Activated CD4-positive, alpha-beta T cell treated with anti-CD3 and anti-CD28 coated beads, Interleukin-10, Interleukin-2, amounts not matched to agents 100 ng/mL and 50 ng/mL, durations not matched to agents 16 hours and 8 hours (primary cell): ENCODE measurements around the gene SPATA6L.

Experiments
- DNase-seq: peaks from one replicate; pipeline ENCODE4 v3.0.0-alpha.2; 2020

Gene SPATA6L, protein sequence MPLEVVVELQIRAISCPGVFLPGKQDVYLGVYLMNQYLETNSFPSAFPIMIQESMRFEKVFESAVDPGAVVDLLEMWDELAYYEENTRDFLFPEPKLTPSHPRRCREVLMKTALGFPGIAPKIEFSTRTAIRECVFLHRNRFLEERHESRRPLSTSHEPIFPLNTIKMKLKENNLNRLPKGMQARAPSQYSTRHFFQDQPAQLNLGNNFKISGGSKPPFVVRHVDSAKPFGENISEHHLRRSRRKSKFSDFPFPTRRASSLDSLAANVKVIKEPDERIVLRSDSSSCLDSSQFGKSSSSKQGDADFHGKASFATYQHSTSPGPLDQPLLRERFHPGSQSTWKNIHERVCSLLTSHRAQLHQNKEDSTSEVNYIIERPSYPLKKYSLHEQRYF

DNA sequence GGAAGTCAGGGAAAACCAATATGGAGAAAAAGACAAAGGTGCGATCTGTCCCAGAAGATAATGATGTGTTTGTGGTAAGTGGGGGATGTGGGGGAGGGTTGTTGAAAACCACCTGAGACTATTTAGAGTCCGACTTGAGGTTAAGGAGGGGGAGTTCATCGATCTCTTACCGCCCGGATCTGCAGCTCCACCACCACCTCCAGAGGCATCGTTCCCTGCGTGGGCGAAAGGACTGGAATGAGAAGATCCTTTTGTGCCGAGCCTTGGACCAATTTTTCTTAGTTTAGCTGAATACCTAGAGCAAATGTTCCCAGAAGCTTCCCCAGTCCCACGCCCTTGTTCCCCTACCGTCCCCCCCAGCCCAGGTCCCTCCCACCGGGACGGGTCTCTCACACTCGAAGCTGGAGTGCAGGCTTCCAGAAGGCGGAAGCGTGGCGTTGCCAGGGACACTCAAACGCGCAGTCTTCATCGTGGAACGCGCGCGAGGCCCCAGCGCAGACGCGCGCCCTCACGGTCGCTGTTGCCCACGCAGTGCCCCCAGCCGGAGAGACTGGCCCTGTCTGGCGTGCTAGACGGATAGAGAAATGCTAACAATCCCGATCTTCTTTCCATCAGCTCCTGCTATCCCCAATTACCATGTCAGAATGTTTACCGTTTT is at the start of gene SPATA6L:
SPATA6L (minus strand) TSS at position 439 of the 658 bp plus-strand sequence; CDS start at position 209, 230 bp downstream.
- DNase-seq: peak; percentile 38

DNA sequence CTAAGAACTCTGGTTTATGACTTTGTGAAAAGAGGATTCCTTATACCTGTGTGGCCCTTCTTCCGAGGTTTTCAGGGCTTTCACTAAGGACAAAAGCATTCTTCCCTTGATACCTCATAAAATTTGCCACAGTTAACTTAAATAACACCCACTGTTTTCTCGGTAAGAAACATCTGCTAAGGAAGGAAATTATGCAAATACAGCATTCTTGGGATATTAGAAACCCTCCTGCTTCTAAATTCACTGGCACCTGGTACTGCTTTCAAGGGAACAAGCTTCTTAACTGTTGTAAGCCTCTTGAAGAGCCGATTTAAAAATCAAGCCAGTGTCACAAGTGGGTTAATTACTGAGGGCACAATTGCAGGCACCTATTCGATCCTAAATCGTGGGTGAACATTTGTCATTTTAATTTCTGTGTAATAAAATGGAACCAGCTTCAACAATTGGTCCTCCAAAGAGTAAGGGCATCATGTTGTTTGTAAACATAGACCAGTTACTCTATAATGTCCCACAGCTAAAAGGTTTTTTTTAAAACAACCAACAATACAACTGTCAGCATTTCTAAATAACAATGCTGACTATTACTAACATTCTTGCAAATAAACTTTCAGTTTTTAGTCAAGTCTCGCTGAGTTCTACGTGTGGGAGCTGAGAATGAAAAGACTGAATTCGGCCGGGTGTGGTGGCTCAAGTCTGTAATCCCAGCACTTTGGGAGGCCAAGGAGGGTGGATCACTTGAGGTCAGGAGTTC is 48.2 kb upstream of the SPATA6L start:
- DNase-seq: no peak

DNA sequence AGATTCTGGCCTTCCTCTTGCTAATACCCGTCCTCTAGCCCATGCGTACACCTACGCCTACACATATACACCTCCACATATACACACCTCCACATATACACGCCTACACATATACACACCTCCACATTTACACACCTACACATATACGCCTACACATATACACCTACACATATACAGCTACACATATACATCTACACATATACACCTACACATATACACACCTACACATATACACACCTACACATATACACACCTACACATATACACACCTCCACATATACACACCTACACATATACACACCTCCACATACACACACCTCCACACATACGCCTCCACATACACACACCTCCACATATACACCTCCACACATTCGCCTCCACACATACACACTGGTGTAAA is 47.6 kb upstream of the SPATA6L start:
- no peak for DNase-seq

DNA sequence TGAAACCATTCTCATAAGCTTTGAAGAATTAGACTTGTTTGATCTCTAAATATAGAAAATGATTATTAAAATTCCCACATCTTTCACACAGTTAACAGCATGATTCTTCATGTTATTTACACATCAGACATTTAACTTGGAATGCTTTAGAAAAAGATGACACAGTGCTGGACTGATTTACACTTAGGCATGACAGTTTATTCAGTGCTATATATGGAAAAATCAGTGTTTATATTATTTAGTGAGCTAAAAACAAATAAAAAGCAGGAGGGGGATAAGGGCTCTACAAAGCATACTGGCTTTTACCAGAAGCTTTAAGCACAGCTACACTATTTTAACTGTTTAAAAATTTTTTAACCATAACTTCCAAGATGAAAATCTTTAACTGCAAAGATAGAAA is 43.1 kb upstream of the SPATA6L start:
- no peak for DNase-seq

DNA sequence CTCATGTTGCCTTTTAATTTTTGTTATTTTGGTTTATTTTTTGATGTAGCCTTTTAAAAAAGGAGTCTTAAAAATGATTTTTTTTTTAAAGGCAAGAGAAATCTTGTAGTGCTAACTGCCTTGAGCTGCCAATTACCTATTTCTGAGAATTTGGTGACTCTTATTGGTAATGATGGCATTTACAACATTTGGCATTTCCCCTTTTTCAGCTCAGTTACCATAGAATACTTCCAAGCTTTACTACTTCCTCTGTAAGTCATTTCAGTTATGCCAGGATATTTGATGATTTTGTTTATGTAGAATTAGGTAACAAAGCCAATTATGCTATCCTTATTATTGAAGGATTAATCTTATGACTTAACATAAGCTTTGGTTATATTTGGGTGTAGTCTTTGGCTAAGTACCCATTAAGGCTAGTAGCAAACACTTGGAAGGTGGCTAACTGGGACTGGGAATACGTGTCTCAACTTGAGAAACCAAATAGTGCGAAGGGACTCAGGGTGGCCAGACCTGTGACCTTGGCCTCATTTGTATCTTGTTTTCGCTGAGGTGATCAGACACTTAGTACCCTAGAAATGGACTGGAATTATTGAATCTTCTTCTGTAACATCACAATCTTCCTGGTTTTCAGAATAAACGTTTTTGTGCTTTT is 40.8 kb upstream of the SPATA6L start:
- no peak for DNase-seq

DNA sequence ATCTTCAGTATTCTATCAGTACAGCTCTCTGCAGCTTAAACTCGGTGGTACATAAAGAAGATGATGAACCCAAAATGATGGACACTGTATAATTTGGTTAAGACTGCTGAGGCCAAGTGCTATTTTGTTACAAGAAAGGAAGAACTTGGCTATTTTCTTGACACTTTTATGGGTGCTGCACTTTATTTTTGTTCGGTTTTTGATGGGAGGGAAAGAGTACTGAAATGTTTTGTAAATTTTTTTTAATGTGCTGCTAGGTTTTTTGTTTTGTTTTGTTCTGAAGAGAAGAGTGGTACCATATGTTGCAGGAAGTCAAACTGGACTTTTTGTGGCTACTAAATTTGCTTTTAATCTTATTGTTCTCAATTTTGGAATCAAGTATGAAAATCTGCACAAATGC is 39.7 kb upstream of the SPATA6L start:
- no peak for DNase-seq

DNA sequence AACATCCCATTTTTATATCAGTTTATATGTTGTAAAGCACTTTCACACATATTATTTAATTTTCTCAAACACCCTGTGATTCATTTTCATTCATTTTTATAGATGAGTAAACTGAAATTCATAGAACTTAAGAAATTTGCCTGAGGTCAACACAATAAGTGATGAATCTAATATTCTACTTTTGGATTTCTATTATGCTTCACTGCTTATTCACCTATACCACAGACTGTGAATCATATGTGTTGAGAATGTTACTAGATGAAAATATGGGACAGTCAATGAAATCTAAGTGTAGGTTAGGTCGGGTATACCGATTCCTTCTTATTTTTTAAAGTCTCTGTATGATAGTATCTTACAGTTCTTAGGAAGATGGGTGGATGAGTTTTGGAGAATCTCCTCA is 37.8 kb upstream of the SPATA6L start:
- no peak for DNase-seq

DNA sequence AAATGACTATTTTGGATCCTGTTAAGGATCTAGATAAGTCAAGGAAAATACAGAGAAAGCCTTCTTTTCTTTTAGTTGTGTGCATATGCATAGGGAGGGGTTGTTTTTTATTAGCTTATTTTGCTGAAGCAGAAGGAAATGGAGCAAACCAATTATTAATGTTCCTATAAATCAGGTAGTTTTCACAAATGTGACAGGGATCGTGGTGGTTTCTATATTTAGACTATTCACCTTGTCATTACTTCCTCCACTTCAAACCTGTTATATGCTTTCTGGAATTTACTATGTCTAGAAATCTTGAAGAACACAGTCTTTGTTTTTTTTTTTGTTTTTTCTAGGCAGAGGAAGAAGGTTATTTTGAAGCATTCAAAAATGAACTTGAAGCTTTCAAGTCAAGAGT is 35.2 kb upstream of the SPATA6L start:
- no peak for DNase-seq

DNA sequence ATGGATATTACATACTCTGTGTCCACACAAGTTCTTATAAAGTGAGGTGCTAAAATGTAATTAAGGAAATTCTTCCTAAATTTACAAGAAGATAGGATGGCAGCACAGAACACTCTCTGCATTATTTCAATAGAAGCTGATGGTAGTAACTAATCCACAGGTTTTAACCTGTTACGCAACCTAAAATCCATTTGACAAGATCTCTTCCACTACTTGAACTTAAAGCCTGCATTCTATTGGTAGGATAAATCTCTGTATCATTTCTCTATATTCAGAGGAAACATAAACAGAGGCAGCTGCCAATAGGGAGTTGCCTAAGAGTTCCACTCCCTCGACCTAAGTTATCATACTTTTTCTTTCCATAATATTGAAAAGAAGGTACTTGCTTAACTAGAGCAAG is 34.7 kb upstream of the SPATA6L start:
- DNase-seq: no peak

DNA sequence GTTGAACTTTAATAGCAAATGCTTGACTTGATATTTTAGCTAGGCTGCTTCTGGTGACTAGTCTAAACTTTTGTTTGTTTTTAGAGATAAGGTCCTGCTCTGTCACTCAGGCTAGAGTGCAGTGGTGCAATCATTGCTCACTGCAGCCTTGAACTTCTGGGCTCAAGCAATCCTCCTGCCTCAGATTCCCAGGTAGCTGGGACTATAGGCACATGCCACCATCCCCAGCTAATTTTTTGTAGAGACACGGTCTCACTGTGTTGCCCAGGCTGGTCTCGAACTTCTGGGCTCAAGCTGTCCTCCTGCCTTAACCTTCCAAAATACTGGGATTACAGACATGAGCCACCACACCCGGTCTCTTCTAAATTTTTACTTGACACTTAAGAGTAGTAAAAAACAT is 33.8 kb upstream of the SPATA6L start:
- DNase-seq: no peak

DNA sequence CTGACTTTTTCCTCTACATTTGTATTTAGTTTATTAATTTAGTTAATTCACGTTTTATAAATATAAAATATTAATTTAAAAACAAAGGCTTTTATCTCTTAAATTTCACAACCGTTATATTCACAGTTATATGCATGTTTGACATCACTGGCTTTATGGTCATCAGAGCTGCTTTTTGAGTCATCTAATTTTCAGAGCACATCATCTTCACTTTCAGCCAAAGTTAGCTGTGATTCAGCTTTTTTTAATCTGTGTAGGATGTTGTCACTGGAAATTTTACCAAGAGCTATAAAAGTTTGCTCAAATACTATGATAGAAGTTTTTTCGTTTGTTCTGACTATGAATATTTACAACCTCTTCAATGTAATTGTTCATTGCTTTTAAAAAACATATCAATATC is 25.5 kb upstream of the SPATA6L start:
- DNase-seq: peak; percentile 43

DNA sequence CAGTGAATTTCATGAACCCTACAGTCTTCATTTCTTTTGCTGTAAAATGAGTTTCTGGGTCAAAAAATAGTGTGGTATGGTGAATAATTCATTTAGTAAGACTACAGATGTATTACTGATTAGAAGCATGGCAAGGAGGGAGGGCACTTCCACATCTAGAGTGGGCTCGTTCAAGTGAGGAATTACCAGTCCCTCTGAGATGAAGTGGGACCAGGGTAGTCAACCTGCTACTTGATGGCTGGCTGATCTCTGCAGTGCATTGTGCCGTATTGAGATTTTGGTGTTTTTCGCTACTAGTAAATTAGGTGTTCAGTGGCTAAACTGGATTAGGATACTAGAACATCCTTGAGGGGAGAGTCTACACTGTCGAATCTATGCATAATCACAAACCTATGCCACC is 23.9 kb upstream of the SPATA6L start:
- DNase-seq: no peak

DNA sequence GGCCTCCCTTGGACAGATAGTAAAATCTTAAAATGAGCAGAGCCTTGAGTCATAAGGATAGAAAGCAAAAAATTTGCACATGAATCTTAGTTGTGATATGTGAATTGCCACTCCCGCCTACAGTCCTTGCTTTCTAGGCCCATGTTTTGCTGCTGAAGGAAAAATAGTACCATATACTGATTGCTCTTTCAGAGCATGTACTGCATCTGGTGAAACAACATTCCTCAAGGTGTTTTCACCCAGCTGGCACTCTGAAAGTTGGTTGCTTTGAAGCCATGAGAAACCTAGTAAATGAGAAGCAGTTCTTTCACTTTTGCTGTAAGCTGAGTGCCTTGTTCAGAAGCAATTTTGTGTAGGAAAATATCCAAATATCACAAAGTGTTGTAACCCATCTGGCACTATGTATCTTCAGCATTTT is 23.4 kb upstream of the SPATA6L start:
- peak; percentile 58 for DNase-seq

DNA sequence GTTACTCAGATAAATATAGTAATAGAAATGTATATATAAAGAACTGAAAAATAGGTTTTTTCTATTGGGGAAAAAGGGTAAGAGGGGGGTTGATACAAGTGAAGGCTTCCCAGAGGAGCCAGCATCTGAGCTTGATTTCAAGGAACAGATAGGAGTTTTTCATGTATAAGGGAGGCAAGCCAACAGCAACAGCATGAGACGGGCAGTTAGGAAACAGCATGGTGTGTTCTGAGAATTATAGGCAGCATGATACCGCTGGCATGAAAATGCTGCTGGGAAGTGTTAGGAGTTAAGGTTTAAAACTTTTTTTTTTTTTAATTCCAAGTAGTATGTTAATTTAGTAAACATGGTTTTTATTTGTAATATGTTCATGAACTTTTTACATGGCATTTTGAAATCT is 22.7 kb upstream of the SPATA6L start:
- no peak for DNase-seq

DNA sequence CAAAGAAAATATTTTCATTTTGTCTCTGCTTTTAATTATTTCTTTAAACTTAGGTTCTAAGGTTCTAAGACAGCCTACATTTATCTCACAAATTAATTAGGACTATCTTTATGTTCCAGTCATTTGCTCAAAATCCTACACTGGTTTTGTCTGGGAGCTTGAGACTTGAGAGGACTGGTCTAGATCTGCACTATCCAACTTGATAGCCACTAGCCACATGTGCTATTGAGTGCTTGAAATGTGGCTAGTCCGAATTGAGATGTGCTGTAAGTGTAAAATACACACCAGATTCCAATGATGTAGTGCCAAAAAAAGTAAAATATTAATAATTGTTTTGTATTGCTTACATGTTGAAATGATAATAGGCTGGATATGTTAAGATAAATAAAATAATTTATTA is 20.3 kb upstream of the SPATA6L start:
- no peak for DNase-seq

DNA sequence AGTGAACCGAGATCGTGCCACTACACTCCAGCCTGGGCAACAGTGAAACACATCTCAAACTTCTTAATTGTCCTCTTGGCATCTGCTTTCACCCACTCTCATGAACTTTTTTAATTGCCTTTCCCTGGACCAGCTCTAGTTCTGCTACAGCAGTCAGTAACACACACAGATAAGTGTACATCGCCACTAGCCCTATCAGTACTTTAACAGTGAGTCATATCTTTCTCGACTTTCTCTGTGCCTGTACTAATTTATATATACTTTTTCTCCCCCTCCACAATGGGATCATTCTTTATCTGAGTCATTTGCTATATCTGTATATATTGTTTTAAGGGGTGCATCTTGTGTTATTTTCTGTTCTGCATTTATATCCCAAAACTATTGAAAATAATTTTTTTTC is 19.8 kb upstream of the SPATA6L start:
- no peak for DNase-seq

DNA sequence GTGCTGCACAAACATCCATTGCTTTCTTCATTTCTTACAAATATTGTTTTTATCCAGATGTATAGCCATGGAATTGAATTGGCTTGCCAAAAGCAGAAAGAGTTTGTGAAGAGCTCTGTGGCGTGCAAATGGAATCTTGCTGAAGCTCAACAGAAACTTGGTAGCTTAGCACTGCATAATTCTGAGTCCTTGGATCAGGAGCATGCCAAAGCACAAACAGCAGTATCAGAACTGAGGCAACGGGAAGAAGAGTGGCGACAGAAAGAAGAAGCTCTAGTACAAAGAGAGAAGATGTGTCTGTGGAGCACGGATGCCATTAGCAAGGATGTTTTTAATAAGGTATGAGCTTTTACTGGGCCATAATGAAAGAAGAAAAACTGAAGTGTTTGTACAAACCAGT is 18.5 kb upstream of the SPATA6L start:
- DNase-seq: no peak

DNA sequence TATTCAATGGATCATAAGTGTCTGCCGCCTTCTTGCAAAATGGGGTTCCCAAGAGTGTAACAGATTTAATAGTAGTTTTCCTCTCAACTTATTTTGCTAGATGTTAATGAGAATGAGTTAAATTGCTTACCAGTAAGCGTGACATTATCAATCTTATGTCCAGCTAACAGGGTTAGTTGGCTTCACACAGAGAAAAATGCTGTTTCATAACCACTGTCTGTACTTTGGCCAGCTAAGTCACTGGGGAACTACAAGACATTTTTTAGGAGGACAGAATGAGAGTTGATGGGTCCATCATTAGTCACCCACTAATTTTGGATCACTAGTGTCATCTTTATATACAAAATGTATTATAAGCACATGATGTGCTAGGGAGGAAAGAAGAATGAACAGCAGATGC is 14.5 kb upstream of the SPATA6L start:
- DNase-seq: no peak

DNA sequence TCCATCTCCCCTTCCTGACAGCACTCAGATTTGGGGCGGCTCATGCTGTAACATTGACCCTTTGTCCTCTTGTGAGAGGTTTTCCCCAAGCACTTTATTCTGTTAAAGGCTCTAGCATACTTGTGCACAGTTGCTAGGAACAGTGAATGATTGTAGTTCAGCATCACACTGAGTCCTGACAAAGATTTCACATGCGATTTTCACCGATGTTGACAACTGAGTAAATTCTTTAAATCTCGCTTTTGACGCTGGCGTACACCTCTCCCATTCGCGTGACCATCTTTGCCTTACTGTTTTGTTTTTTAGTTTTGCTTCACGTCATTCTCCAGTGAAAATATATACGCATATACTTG is 13.9 kb upstream of the SPATA6L start:
- DNase-seq: no peak

DNA sequence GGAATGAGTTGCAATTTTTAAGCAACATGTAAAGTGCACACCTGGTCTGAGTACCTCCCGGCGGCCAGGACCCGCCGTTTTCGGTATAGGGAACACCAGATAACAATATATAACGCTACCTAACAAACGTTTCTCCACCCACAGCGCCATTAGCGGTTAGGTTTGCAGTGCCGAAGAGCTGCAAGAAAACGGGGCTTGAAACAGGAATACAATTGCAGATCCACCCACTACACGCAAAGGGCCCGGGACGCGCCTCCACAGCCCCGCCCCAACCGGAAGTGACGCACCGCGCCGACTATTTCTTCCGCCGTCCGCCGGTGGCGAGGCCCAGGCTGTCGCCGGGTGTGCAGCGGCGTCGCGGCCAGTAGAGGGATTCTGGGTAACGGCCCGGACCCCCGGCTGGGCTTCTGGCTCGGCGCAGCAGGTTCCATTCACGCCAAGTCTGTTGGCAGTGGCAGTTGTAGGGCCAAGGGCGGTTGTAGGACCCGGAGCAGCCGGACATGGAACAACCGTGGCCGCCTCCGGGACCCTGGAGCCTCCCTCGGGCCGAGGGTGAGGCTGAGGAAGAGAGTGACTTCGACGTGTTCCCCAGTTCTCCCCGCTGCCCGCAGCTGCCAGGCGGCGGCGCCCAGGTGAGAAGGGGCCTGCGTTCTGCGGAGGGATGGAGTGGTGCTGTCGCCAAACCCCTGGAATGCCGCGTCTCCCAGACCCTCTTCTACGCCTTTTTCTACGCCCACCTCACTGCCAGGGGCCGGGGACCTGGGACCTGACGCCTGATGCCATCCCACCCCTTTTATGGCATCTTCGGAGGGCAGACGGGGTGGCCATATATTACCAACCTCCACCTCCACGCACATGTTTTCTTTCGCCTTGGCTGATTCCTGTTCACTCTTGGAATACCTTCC is 13.2 kb upstream of the SPATA6L start, which contains the start of gene CDC37L1:
CDC37L1 (plus strand) TSS at position 302 of the 905 bp plus-strand sequence; CDS start at position 501, 199 bp downstream.
- peak; percentile 98 for DNase-seq

DNA sequence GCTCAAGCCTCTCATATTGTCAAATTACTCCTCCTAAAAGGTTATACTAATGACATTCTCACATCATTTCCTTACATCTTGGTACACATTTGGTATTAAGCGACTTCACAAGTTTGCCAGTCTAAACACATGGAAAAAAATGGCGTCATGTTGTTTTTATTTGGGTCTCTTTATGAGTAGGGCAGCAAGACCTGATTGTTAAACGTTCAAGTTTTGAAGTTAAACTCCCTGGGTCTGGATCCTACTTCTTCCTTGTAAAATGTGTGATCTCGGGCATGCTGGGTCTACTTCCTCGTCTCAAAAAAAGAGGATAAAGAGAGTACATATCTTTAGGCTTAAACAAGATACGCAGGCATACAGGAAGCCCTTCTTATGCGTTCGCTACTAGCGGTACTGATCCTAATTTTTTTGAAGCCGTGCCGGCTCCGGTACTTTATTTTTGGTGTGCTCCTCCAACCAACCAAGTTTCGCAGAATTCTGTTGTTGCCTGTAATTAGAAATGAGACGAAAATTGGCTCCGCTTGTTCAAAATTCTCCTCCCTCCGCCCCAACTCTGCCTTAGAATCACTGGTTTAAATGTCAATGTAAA is 12.5 kb upstream of the SPATA6L start:
- DNase-seq: peak; percentile 42

DNA sequence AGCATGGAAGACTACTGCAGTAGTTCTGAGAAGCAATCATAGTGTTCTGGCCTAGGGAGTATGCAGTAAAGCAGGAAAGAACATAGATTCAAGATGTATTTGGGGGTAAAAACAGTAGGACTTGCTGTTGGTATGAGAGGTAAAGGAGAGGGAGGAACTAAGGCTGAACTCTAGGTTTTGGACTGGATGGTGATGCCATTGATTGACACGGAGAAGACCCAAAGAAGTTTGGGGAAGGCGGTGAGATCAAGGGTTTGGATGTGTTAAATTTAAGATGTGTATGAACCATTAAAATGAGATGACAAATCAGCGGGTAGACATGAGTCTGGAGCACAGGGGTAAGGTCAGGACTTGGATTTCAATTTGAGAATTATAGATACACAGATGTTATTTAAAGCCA is 11.1 kb upstream of the SPATA6L start:
- DNase-seq: no peak
